ENCODE results near the gene TUBA4B. TPM values are rescaled to one million over a fixed set of nuclear protein-coding genes. Genes with fewer than 3 reads are reported as not detected.

TUBA4B gene
- total RNA-seq, result not detected in 2 replicates

GRCh38 chr2:219252900-219253752 lies at the start of gene TUBA4B:
Gene TUBA4B (plus strand): TSS chr2:219253243. CDS start chr2:219253408, 165 bp downstream.

DNA sequence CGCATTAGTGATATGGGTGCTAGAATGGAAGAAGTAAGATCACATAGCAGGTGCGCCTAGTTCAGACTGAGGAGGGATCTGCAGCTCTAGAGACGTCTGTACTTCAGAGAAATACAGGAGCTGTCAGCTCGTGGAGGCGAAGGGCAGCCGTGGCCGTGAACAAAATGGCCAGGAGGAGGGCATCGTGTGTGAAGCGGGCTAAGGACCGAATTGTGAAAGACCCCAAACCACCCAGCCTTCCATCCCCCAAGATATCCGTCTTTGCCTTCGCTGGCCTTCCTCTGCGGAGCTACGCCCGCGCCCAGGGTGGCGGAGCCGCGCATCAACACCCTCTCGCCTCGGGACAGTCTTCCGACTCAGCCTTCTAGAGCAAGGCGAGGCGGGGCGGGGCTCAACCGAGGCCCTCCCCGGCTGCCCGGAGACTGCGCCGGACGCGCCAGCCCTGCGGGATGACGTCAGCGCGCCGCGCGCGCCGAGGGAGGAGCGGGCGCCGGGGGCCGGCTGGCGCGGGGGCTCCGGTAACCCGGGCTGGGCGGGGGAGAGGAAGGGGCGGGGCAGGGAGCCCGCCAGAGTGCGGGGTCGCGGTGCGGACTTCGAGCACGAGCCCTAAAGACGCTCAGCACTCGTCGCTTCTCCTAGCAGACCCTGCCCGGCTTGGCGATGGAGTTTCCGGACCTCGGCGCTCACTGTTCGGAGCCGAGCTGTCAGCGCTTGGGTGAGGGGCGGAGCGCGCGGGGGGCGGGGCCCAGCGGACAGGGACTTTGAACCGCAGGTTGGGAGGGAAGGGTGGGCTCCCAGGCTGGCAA lies 46.5 kb upstream of the TUBA4B start, which contains the start of gene ZFAND2B:
ZFAND2B (plus strand) TSS at position 455 of the 806 bp plus-strand sequence; CDS start at position 661, 206 bp downstream.

DNA sequence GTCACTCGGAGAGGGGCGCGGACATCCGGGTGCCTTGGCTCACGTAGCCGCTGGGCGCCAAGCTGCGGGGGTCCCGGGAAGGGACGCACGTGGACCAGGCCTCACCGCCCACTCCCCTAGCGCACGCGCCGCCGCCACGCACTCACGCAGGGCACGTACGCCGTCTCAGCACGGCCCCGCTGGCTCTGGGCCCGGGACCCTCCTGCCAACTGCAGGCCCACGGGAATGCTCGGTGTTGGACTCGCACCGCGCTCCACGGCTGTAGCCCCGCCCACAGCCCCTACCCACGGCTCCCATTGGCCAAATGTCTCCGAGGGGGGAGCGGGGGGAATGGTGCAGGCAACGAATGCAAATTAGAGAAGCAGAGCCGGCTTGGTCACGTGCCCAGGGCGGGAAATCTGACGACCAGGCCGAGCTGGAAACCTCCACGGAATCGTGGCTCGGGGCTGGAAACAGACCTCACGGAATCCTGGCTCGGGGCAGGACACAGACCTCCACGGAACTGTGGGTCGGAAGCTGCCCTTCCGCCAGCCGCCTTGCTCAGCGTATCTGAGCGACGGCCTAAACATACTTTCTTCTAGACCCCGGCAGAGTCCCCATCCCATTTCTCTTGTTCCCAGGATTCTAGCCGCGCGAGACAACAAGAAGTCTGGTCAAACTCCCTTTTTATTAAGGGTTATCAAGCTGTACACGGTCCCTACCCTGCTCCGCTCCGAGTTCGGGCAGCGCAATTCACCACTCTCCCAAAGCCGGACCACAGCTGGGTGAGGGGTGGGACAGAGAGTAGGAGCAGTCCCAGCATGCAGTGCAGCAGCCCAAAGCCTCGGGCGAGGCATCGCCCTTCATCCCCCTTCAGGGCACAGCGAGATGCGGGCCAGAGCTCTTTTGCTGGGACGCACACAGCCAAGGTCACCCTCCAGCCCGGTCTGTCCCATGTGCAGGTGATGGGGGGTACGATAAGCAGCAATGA lies 34.0 kb upstream of the TUBA4B start, which contains the start of gene ABCB6:
ABCB6 (minus strand) TSS at position 227 of the 970 bp plus-strand sequence. CDS start 285 bp downstream, outside the sequence.

DNA sequence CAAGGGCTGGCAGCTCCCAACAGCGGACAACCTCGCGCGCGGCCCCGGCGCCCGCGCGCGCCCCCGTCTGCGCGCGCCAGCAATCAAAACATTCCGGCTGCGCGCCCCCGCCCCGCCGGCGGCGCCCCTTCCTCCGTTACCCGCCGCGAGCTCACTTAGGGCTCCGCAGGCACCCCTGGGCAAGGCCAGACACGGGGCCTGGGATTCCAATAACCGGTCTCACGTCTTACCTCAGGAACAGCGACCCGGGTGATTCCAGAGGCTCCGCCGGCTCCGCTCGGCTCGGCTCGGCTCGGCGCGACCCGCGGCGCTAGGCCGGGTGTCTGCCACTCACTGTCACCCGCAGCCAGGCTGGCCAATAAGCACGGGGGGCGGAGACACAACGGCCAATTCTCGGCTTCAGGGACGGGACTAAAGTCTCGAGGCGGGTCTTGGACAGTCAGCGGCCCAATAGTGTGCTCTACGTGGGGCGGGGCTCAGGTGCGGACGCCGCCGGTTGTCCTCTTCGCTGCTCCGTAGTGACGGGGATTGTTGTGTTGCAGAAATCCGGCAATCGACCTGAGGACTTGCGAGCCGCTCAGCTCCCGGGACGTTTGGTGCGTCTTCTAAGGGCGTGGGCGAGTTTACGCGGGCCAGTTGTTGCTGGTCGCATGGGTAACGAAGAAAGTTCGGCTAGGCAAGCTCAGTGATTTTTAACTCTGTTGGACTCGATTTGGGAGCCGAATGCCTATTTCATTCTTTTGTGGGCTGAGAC lies 23.6 kb upstream of the TUBA4B start, which contains the start of the genes ANKZF1 and ATG9A:
ANKZF1 (plus strand) TSS at position 502 of the 754 bp plus-strand sequence. CDS start 452 bp downstream, outside the sequence.
ATG9A (minus strand) TSS at position 332 of the 754 bp plus-strand sequence. CDS start 1,612 bp downstream, outside the sequence.

GRCh38 chr2:219245148-219245898 lies 7.7 kb upstream of the TUBA4B start, which contains the start of the genes GLB1L and STK16:
Gene GLB1L (minus strand): TSS chr2:219245444. CDS start chr2:219243573, 1,871 bp downstream.
Gene STK16 (plus strand): TSS chr2:219245479. CDS start chr2:219246000, 521 bp downstream.

DNA sequence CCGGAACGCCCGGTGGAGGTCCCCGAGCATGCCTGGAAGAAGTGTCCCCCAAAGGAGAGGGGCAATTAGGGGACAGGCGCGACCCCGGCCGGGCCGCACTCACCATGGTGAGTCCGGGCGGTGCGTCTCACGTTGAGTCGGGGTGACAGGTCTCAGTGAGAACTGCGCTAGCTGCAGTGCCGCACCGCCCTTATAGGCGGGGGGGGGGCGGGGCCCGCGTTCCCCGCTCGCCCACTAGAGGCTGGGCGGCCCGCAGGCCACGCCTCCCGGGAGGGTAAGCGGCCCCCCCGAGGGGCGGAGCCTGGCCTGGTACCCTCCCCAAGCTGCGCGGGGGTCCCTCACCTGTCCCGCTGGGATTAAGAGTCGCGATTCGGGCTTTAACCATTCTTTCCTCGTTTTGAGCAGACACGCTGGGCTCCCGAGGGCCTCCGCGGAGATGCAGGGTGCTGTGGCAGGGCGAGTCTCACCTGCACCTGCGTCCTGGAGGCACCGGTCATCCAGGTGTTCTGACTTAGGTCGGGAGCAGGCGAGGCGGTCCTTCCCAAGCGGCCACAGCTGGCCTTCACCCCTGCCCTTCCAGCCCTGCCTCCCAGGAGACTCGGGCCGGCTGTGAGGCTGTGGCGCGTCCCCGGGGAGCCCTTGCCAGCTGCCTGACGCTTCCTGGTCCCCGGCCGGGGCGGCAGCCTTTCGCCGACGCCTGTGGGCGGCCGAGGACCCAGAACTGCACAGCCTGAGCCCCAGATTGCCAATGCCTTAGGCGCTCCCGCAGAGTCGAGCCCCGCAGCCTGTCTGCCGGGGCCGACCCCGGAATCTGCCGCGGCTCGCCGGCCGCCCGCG lies 928 bp downstream of the TUBA4B start, which contains the start of gene TUBA4A:
TUBA4A (minus strand) TSS at position 166 of the 837 bp plus-strand sequence; CDS start at position 106, 60 bp downstream.

GRCh38 chr2:219279151-219279915 lies 26.3 kb downstream of the TUBA4B start, which contains the start of gene DNAJB2:
Gene DNAJB2 (plus strand): TSS chr2:219279366. CDS start chr2:219279834, 468 bp downstream.

DNA sequence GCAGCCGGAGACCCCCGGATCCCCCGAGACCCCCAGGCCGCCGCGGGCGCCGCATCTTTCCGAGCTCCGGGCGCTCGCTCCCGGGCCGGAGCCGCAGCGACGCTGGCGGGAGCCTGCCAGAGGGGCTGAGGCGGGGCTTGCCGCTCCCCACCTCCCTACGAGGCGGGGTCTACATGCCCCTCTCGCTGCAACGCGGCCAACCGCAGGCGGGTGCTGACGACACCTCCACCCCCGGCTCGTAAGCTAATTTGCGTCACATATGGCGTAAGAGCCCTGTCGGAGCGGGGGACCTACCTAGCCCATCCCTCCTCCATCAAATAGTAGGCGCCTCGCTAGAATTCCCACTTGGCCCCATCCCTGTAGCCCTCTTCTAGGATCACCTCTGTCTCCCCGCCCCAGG lies 56.2 kb downstream of the TUBA4B start, which contains the start of gene PTPRN:
PTPRN (minus strand) TSS at position 124 of the 400 bp plus-strand sequence; CDS start at position 55, 69 bp downstream.

Small RNA genes lying within 50 kb of the gene (small RNA-seq; reads per million reads assigned to genes)
- not detected for gene MIR153-1

Other genes with a start within 250 kb of the TUBA4B start
- not detected in 2 replicates for gene CFAP65, start 211.7 kb upstream of the TUBA4B start, total RNA-seq
- 0.13 TPM in 1 of 2 replicates, not detected in the other for gene IHH, start 192.3 kb upstream of the TUBA4B start, total RNA-seq
- gene NHEJ1, start 92.4 kb upstream of the TUBA4B start, total RNA-seq, result 21.4 and 21.9 TPM in 2 replicates
- 1.8 and 2.1 TPM in 2 replicates for gene SLC23A3, start 83.2 kb upstream of the TUBA4B start, total RNA-seq
- gene CNPPD1, start 76.3 kb upstream of the TUBA4B start, total RNA-seq, result 19.5 and 20.2 TPM in 2 replicates
- 46.5 and 54.5 TPM in 2 replicates for gene RETREG2, start 75.0 kb upstream of the TUBA4B start, total RNA-seq
- 13.8 and 13.9 TPM in 2 replicates for gene ZFAND2B, start 46.5 kb upstream of the TUBA4B start, total RNA-seq
- 22.3 and 25.8 TPM in 2 replicates for gene ABCB6, start 34.3 kb upstream of the TUBA4B start, total RNA-seq
- gene ATG9A, start 23.6 kb upstream of the TUBA4B start, total RNA-seq, result 39.1 and 67.8 TPM in 2 replicates
- 29.2 and 29.9 TPM in 2 replicates for gene ANKZF1, start 23.4 kb upstream of the TUBA4B start, total RNA-seq
- gene GLB1L, start 7.8 kb upstream of the TUBA4B start, total RNA-seq, result 5.0 and 5.1 TPM in 2 replicates
- 19.5 and 29.9 TPM in 2 replicates for gene STK16, start 7.8 kb upstream of the TUBA4B start, total RNA-seq
- gene TUBA4A, start 675 bp downstream of the TUBA4B start, total RNA-seq, result 50.7 and 51.4 TPM in 2 replicates
- gene DNAJB2, start 26.1 kb downstream of the TUBA4B start, total RNA-seq, result 13.7 and 15.4 TPM in 2 replicates
- not detected in 2 replicates for gene PTPRN, start 56.2 kb downstream of the TUBA4B start, total RNA-seq
- gene RESP18, start 79.5 kb downstream of the TUBA4B start, total RNA-seq, result not detected in 2 replicates
- gene DNPEP, start 134.7 kb downstream of the TUBA4B start, total RNA-seq, result 29.8 and 40.6 TPM in 2 replicates
- gene DES, start 165.1 kb downstream of the TUBA4B start, total RNA-seq, result not detected in 2 replicates
- 0.43 and 0.80 TPM in 2 replicates for gene SPEG, start 181.6 kb downstream of the TUBA4B start, total RNA-seq
- 30.7 and 31.0 TPM in 2 replicates for gene GMPPA, start 245.6 kb downstream of the TUBA4B start, total RNA-seq

Data from thoracic aorta endothelial cell (primary cell).